Measurements from ENCODE around the gene DST. TPM values are rescaled to one million over a fixed set of nuclear protein-coding genes. Genes with fewer than 3 reads are reported as not detected.
A peak's percentile ranks its signal among the peaks of the same experiment; 100 is the strongest.

The DST gene
- total and polyA plus RNA-seq, 2 of the 4 experiments (the other 2 are of a cell fraction) = 97.7 to 452 TPM

DNA sequence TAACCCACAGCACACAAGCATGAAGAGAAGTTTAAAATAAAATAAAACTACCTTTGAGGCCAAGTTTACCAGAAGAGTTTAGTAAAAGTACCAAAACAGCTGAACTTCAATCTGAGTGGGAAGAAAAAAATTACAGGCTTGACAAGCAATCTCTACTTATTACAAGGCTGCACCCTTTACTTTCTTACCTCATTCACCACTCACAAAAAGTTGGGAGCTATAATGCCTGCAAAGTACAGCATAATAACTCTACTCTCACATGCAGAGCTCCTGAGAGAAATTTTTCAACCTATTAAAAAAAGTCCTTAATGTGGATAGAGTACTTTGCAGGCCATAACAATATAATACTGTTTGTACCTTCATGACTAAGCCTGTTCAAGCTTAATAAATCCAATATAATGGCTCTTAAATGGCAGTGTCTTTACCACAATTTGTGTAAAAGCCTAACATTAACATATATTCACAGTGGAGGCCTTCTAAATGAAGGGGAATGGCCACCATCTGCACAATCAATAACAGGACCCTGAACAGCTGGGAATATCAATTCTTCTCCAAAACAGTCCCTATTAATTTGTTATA is 103.1 kb downstream of the DST start:
- ChIA-PET POLR2A (ENCODE audit: unreplicated experiment) (no interaction called here), CTCF (no interaction called here)
- Histone ChIP-seq H3K23ac (ENCODE audit: low read depth, low read length) (peak overlapping the region; percentile 63; the same call in 1 of the 2 replicates), H3K9me3 (ENCODE audit: control insufficient read depth, insufficient read depth, low read length) (no peaks in the 10 kb centered on the region), H2BK20ac (ENCODE audit: low read depth, low read length) (no peak overlapping the region), H3K9me1 (ENCODE audit: insufficient read depth, low read length) (peaks cover 6% of the 10 kb centered on the region), H2BK120ac (ENCODE audit: low read depth, low read length) (no peak overlapping the region), H2AFZ (replicated peaks; ENCODE audit: low read length, poor library complexity) (no peak overlapping the region), H3K4ac (ENCODE audit: low read depth, low read length) (no peak overlapping the region), H3K9ac (ENCODE audit: low read depth, low read length) (peak overlapping the region; percentile 97; the same call in 1 of the 2 replicates), H2BK15ac (ENCODE audit: low read depth, low read length) (no peak overlapping the region), H2AK5ac (ENCODE audit: low read depth, low read length) (no peak overlapping the region), H2BK5ac (ENCODE audit: low read depth, low read length, poor library complexity, severe bottlenecking) (peak overlapping the region; percentile 36), H3K79me1 (ENCODE audit: low read depth in 1 of 2, low read length in 2 of 2) (peaks cover 35 to 67% of the 10 kb centered on the region in 2 experiments), H2AK9ac (replicated peaks; ENCODE audit: low read depth, low read length, poor library complexity) (no peak overlapping the region), H3K36me3 (ENCODE audit: control insufficient read depth, insufficient read depth, low read length) (peaks cover 17% of the 10 kb centered on the region), H3K27ac (ENCODE audit: insufficient read depth, low read length) (peak overlapping the region; percentile 54; the same call in 1 of the 2 replicates), H4K8ac (ENCODE audit: low read depth in 2 of 2, low read length in 2 of 2) (no peak overlapping the region; a peak in 1 of 4 replicates), H3K56ac (ENCODE audit: extremely low read depth, insufficient read depth, low read length) (no peak overlapping the region), H4K5ac (ENCODE audit: low read depth, low read length) (peak overlapping the region; percentile 33; the same call in 1 of the 2 replicates), H3K18ac (ENCODE audit: low read depth, low read length) (no peak overlapping the region; the same call in 1 of the 2 replicates), H3K4me3 (ENCODE audit: insufficient read depth, low read depth, low read length) (peak overlapping the region; percentile 79), H3K14ac (replicated peaks; ENCODE audit: low read depth, low read length) (peak overlapping the region; percentile 26; the same call in 1 of the 2 replicates), H3K4me2 (ENCODE audit: low read depth, low read length) (peak overlapping the region; percentile 100), H3K27me3 (ENCODE audit: control insufficient read depth, insufficient read depth, low read length) (no peaks in the 10 kb centered on the region), H4K91ac (ENCODE audit: insufficient read depth, low read depth, low read length) (no peak overlapping the region), H3K4me1 (ENCODE audit: control insufficient read depth, insufficient read depth, low read length) (peaks cover 7% of the 10 kb centered on the region), H4K20me1 (ENCODE audit: insufficient read depth, low read length) (peaks cover 8% of the 10 kb centered on the region; the same call in 1 of the 2 replicates)
- DNase-seq = no peak
- intact Hi-C loops (cut with micrococcal nuclease) = loop anchor here (5.0 kb wide), 1 partner anchor 182 kb away; no protein-coding TSS in a partner anchor
- no peak for ATAC-seq (ENCODE audit: low read depth)
- dilution Hi-C loops (cut with HindIII; ENCODE audit: low sequenced_read_pairs, unreplicated experiment) = no loop called here
- BruUV-seq (replicated peaks) = no TSS peak
- in situ Hi-C loops (cut with MboI; ENCODE audit: low sequenced_read_pairs) = no loop called here
- TF ChIP-seq MAZ (IDR thresholded peaks at IDR 0.05; ENCODE audit: borderline replicate concordance, low read depth, low read length) (no peak), CEBPB (IDR thresholded peaks at IDR 0.05; ENCODE audit: low read depth, low read length) (no peak), POLR2A (IDR thresholded peaks at IDR 0.05; ENCODE audit: low read depth, low read length) (no peak), NFE2L2 (IDR thresholded peaks at IDR 0.05; ENCODE audit: low read depth, low read length) (no peak), MAFK (IDR thresholded peaks at IDR 0.05; ENCODE audit: low read depth, low read length) (no peak), RCOR1 (IDR thresholded peaks at IDR 0.05; ENCODE audit: insufficient replicate concordance, low read length) (no peak), SMC3 (IDR thresholded peaks at IDR 0.05; ENCODE audit: low read depth, low read length) (no peak), FOS (IDR thresholded peaks at IDR 0.05; ENCODE audit: low read depth, low read length) (no peak), MXI1 (IDR thresholded peaks at IDR 0.05; ENCODE audit: borderline replicate concordance, low read depth, low read length) (no peak)
- TF ChIP-seq, protein P1, sequence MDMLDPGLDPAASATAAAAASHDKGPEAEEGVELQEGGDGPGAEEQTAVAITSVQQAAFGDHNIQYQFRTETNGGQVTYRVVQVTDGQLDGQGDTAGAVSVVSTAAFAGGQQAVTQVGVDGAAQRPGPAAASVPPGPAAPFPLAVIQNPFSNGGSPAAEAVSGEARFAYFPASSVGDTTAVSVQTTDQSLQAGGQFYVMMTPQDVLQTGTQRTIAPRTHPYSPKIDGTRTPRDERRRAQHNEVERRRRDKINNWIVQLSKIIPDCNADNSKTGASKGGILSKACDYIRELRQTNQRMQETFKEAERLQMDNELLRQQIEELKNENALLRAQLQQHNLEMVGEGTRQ (IDR thresholded peaks at IDR 0.05; ENCODE audit: low read depth, low read length) = no peak
- TF ChIP-seq, protein P2, sequence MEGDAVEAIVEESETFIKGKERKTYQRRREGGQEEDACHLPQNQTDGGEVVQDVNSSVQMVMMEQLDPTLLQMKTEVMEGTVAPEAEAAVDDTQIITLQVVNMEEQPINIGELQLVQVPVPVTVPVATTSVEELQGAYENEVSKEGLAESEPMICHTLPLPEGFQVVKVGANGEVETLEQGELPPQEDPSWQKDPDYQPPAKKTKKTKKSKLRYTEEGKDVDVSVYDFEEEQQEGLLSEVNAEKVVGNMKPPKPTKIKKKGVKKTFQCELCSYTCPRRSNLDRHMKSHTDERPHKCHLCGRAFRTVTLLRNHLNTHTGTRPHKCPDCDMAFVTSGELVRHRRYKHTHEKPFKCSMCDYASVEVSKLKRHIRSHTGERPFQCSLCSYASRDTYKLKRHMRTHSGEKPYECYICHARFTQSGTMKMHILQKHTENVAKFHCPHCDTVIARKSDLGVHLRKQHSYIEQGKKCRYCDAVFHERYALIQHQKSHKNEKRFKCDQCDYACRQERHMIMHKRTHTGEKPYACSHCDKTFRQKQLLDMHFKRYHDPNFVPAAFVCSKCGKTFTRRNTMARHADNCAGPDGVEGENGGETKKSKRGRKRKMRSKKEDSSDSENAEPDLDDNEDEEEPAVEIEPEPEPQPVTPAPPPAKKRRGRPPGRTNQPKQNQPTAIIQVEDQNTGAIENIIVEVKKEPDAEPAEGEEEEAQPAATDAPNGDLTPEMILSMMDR (conservative IDR thresholded peaks at IDR 0.05; ENCODE audit: low read depth, low read length) = no peak
